GM23338 (cell line): ENCODE measurements around the gene DCUN1D4. TPM values are rescaled to one million over a fixed set of nuclear protein-coding genes. Genes with fewer than 3 reads are reported as not detected.
A peak's percentile ranks its signal among the peaks of the same experiment; 100 is the strongest.

Experiments used
- ATAC-seq: fragments of 200-7000 bp; cut with Tn5 transposase; 3 replicates; pipeline ENCODE4 v1.9.1; 2020
- DNase-seq: peaks from one replicate; pipeline ENCODE4 v3.0.0-alpha.2; 2015; ENCODE audit warnings: low spot score
- H2AFZ ChIP-seq: fragments of 200-600 bp; sonication (generic); 2 replicates; pipeline ENCODE4 v1.8.0; 2016; ENCODE audit warnings: antibody characterized with exemption, mild to moderate bottlenecking, moderate library complexity
- H3F3A ChIP-seq: fragments of 200-600 bp; sonication (generic); replicated peaks from 2 replicates; pipeline ENCODE4 v1.8.0; 2017; ENCODE audit warnings: antibody characterized with exemption, mixed run types, low read depth
- H3K27ac ChIP-seq: fragments of 200-600 bp; sonication (generic); 2 replicates; pipeline ENCODE4 v1.6.1; 2016; ENCODE audit warnings: low read depth
- H3K27me3 ChIP-seq: fragments of 200-600 bp; sonication (generic); 2 replicates; pipeline ENCODE4 v1.8.0; 2016; ENCODE audit warnings: mild to moderate bottlenecking, mixed run types, moderate library complexity; ENCODE audit not compliant: insufficient read depth
- H3K36me3 ChIP-seq: fragments of 200-600 bp; sonication (generic); 2 replicates; pipeline ENCODE4 v1.8.0; 2016; ENCODE audit warnings: mild to moderate bottlenecking; ENCODE audit not compliant: insufficient read depth
- H3K4me1 ChIP-seq: fragments of 200-600 bp; sonication (generic); 2 replicates; pipeline ENCODE4 v1.8.0; 2016; ENCODE audit warnings: mild to moderate bottlenecking, moderate library complexity; ENCODE audit not compliant: insufficient read depth
- H3K4me2 ChIP-seq: fragments of 200-600 bp; sonication (generic); 2 replicates; pipeline ENCODE4 v1.7.1; 2017; ENCODE audit warnings: mixed run types
- H3K4me3 ChIP-seq: fragments of 200-600 bp; sonication (generic); 2 replicates; pipeline ENCODE4 v1.6.1; 2016; ENCODE audit warnings: mixed run types
- H3K79me2 ChIP-seq: fragments of 200-600 bp; sonication (generic); replicated peaks from 2 replicates; pipeline ENCODE4 v1.8.0; 2017; ENCODE audit warnings: mild to moderate bottlenecking; ENCODE audit not compliant: insufficient read depth
- H3K9me2 ChIP-seq: fragments of 200-600 bp; sonication (generic); 2 replicates; pipeline ENCODE4 v1.8.0; 2017; ENCODE audit not compliant: insufficient read depth
- H4K20me1 ChIP-seq: fragments of 200-600 bp; sonication (generic); replicated peaks from 2 replicates; pipeline ENCODE4 v1.8.0; 2017; ENCODE audit warnings: mild to moderate bottlenecking; ENCODE audit not compliant: insufficient read depth
- H3K27ac Mint-ChIP-seq: 2 replicates; pipeline ENCODE4 v1.8.0; 2020; ENCODE audit warnings: inconsistent platforms, mild to moderate bottlenecking, moderate library complexity, mixed read lengths
- H3K27me3 Mint-ChIP-seq: 3 replicates; pipeline ENCODE4 v1.8.0; 2022; ENCODE audit warnings: low read depth, mild to moderate bottlenecking, moderate library complexity, mixed read lengths, inconsistent platforms; ENCODE audit not compliant: insufficient read depth, poor library complexity
- H3K36me3 Mint-ChIP-seq: 3 replicates; pipeline ENCODE4 v1.8.0; 2021; ENCODE audit warnings: low read depth, mild to moderate bottlenecking, inconsistent platforms, moderate library complexity, mixed read lengths
- H3K4me1 Mint-ChIP-seq: 3 replicates; pipeline ENCODE4 v1.8.0; 2020; ENCODE audit warnings: mild to moderate bottlenecking, inconsistent platforms, mixed read lengths
- H3K4me3 Mint-ChIP-seq: 3 replicates; pipeline ENCODE4 v1.8.0; 2021; ENCODE audit warnings: moderate library complexity, mild to moderate bottlenecking, inconsistent platforms, mixed read lengths
- H3K9me3 Mint-ChIP-seq: 3 replicates; pipeline ENCODE4 v1.8.0; 2020; ENCODE audit warnings: moderate library complexity, mild to moderate bottlenecking, inconsistent platforms, mixed read lengths
- CREB1 ChIP-seq: fragments of 250-450 bp; sonication (Bioruptor Pico); IDR thresholded peaks from 2 replicates; pipeline ENCODE4 v1.5.0; 2020; ENCODE audit warnings: low read depth, mild to moderate bottlenecking, moderate library complexity
- CTCF ChIP-seq, 2 experiments: fragments of 200-600 bp in 1 of 2; sonication (generic) in 1 of 2; conservative IDR thresholded peaks; 2 replicates each; pipeline versions ENCODE4 v1.5.1 to v1.6.1; 2016 to 2017; ENCODE audit warnings: antibody characterized with exemption in 2 of 2, low read depth in 2 of 2, mild to moderate bottlenecking in 2 of 2, moderate library complexity in 1 of 2
- ETS1 ChIP-seq: IDR thresholded peaks from 2 replicates; pipeline ENCODE4 v1.6.1; 2016; ENCODE audit warnings: antibody characterized with exemption
- EZH2phosphoT487 ChIP-seq: fragments of 200-600 bp; sonication (generic); IDR thresholded peaks from one replicate; pipeline ENCODE4 v1.8.1; 2018; ENCODE audit warnings: antibody characterized with exemption; ENCODE audit not compliant: unreplicated experiment
- JUNB ChIP-seq: IDR thresholded peaks from one replicate; pipeline ENCODE4 v1.6.1; 2016; ENCODE audit warnings: antibody characterized with exemption; ENCODE audit not compliant: unreplicated experiment
- NANOG ChIP-seq: IDR thresholded peaks from 2 replicates; pipeline ENCODE4 v1.6.1; 2016; ENCODE audit warnings: antibody characterized with exemption, borderline replicate concordance
- POLR2AphosphoS5 ChIP-seq: IDR thresholded peaks from 2 replicates; pipeline ENCODE4 v1.6.1; 2016; ENCODE audit warnings: antibody characterized with exemption, low read depth
- REST ChIP-seq: IDR thresholded peaks from one replicate; pipeline ENCODE4 v1.6.1; 2018; ENCODE audit warnings: antibody characterized with exemption; ENCODE audit not compliant: unreplicated experiment
- STAT1 ChIP-seq: IDR thresholded peaks from one replicate; pipeline ENCODE4 v1.6.1; 2016; ENCODE audit warnings: antibody characterized with exemption; ENCODE audit not compliant: unreplicated experiment
- ZNF114 ChIP-seq: fragments of 250-450 bp; sonication (Bioruptor Pico); IDR thresholded peaks from 2 replicates; pipeline ENCODE4 v1.5.0; 2020; ENCODE audit warnings: mild to moderate bottlenecking, moderate library complexity
- ZNF331 ChIP-seq: fragments of 250-450 bp; sonication (Bioruptor Pico); IDR thresholded peaks from 2 replicates; pipeline ENCODE4 v1.5.0; 2020; ENCODE audit warnings: low read depth, mild to moderate bottlenecking, moderate library complexity
- polyA plus RNA-seq: library from polyadenylated mRNA; unstranded; fragments of >200 nt; fragmentation: Nextera tagmentation; extraction: Ambion mirVana; gene quantifications from 2 replicates; pipeline ENCODE4 v1.2.1, GENCODE V29; 2016
- total RNA-seq: library from RNA; depleted of rRNA; stranded (reverse); fragments of >200 nt; shearing (Covaris generic); gene quantifications from 2 replicates; pipeline ENCODE4 v1.2.3, GENCODE V29; 2014

Gene DCUN1D4
- total and polyA plus RNA-seq, 2 experiments from 2014 or later = 26.1 to 54.8 TPM

GRCh38 chr4:51960486-51960885 lies 117.5 kb downstream of the DCUN1D4 start (continued):
- TF ChIP-seq CREB1 (CRISPR knock-in tag) (no peak), ZNF114 (CRISPR knock-in tag) (no peak)

- Histone ChIP-seq H4K20me1 (no peaks in the 10 kb centered on the region), H2AFZ (peak overlapping the region; percentile 39; the same call in 1 of the 2 replicates), H3K79me2 (no peaks in the 10 kb centered on the region), H3F3A (no peaks in the 10 kb centered on the region), H3K27ac (no peak overlapping the region), H3K27me3 (no peaks in the 10 kb centered on the region), H3K4me2 (peak overlapping the region; percentile 27; the same call in 1 of the 2 replicates), H3K4me1 (peaks cover 7% of the 10 kb centered on the region; the same call in 1 of the 2 replicates), H3K36me3 (no peaks in the 10 kb centered on the region), H3K4me3 (no peak overlapping the region), H3K9me2 (no peaks in the 10 kb centered on the region)
- Mint-ChIP-seq H3K36me3 (no peaks in the 10 kb centered on the region; the same call in 2 of the 3 replicates), H3K27ac (no peak overlapping the region), H3K4me3 (no peak overlapping the region), H3K9me3 (peaks cover 12% of the 10 kb centered on the region; the same call in 2 of the 3 replicates), H3K4me1 (peaks cover 4% of the 10 kb centered on the region; the same call in 2 of the 3 replicates), H3K27me3 (peaks cover 1% of the 10 kb centered on the region)
- no peak for TF ChIP-seq ZNF114 (CRISPR knock-in tag)
- TF ChIP-seq NANOG = no peak
- no peak for TF ChIP-seq REST
- TF ChIP-seq JUNB = no peak
- no peak for TF ChIP-seq ETS1
- no peak for TF ChIP-seq CREB1 (CRISPR knock-in tag)
- TF ChIP-seq ZNF331 (CRISPR knock-in tag) = no peak
- TF ChIP-seq CTCF (conservative IDR thresholded peaks at IDR 0.05; ENCODE audit: low read depth in 2 of 2) = no peak
- TF ChIP-seq POLR2AphosphoS5 = no peak
- TF ChIP-seq STAT1 = no peak
- TF ChIP-seq EZH2phosphoT487 = no peak
- DNase-seq (peak; percentile 6), ATAC-seq (no peak)
These were observed 121.0 kb downstream of the DCUN1D4 start for GRCh38 chr4:51963841-51964517.
